OCI-LY3 (cell line): ENCODE results near the gene COPRS.
"Not testable (repeated sequence)": the region's sequence is repeated elsewhere in the genome, so short reads cannot be mapped to it uniquely, and the experiment has no call there.

Source experiments
- CTCF ChIP-seq: fragments of 200-600, 300-600 bp; sonication (generic); IDR thresholded peaks from 2 replicates; pipeline ENCODE4 v1.5.1; 2014; ENCODE audit warnings: antibody characterized with exemption, low read length, low read depth
- EZH2phosphoT487 ChIP-seq: fragments of 200-600 bp; shearing (Covaris generic); IDR thresholded peaks from 2 replicates; pipeline ENCODE4 v1.6.1; 2018; ENCODE audit warnings: antibody characterized with exemption, mixed run types, low read depth

GRCh38 chr17:31828955-31829354 is 30.1 kb downstream of the COPRS start:
- TF ChIP-seq CTCF, EZH2phosphoT487: not testable (repeated sequence)
